Astrocyte of the spinal cord (primary cell): ENCODE measurements around the gene PHTF1.

ENCODE experiments used
- DNase-seq: peaks from one replicate; pipeline ENCODE4 v3.0.0; 2011; ENCODE audit warnings: low read depth, low spot score
- H3K4me3 ChIP-seq: 2 replicates; pipeline ENCODE4 v1.5.1; 2011; ENCODE audit warnings: low read depth, mild to moderate bottlenecking, low read length, moderate library complexity
- in situ Hi-C: cut with HindIII; loops from 2 replicates; pipeline ENCODE4 v1.10.0; 2017; ENCODE audit warnings: low sequenced_read_pairs
- TF ChIP-seq, protein P1 (sequence below): IDR thresholded peaks from 2 replicates; pipeline ENCODE4 v1.5.1; 2012; ENCODE audit warnings: low read depth, mild to moderate bottlenecking, low read length, inconsistent platforms

Gene PHTF1

GRCh38 chr1:113674591-113674990 lies 84.7 kb downstream of the PHTF1 start:
- in situ Hi-C loops = no loop called here
- TF ChIP-seq, protein P1, sequence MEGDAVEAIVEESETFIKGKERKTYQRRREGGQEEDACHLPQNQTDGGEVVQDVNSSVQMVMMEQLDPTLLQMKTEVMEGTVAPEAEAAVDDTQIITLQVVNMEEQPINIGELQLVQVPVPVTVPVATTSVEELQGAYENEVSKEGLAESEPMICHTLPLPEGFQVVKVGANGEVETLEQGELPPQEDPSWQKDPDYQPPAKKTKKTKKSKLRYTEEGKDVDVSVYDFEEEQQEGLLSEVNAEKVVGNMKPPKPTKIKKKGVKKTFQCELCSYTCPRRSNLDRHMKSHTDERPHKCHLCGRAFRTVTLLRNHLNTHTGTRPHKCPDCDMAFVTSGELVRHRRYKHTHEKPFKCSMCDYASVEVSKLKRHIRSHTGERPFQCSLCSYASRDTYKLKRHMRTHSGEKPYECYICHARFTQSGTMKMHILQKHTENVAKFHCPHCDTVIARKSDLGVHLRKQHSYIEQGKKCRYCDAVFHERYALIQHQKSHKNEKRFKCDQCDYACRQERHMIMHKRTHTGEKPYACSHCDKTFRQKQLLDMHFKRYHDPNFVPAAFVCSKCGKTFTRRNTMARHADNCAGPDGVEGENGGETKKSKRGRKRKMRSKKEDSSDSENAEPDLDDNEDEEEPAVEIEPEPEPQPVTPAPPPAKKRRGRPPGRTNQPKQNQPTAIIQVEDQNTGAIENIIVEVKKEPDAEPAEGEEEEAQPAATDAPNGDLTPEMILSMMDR = no peak
- DNase-seq = no peak
- H3K4me3 ChIP-seq = no peak overlapping the region

DNA sequence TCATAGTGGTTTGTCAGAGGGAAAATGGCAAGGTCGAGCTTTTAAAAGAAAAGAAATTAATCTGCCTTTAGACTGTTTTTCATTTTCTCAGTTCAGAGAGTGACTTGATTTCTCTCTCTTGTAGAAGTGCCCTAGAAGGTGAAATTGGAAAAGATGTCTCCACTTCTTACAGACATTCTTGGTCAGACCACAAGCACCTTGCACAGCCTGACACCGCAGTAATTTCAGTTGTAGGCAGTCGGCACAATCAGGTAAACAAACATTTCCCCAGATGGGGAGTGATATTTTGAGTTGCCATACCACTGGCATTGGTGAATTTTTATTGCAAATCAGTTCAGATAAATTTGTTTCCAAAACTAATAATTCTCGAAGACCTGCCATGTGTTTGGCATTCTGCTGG lies 86.8 kb downstream of the PHTF1 start:
- no peak for DNase-seq
- in situ Hi-C loops = no loop called here
- TF ChIP-seq, protein P1 = no peak
- H3K4me3 ChIP-seq = no peak overlapping the region

- no peak overlapping the region for H3K4me3 ChIP-seq
- TF ChIP-seq, protein P1 = no peak
- in situ Hi-C loops = no loop called here
- DNase-seq = no peak
Observed at GRCh38 chr1:113670650-113671049, 88.6 kb downstream of the PHTF1 start.

GRCh38 chr1:113669988-113670387 lies 89.3 kb downstream of the PHTF1 start:
- DNase-seq = no peak

GRCh38 chr1:113666126-113666525 lies 93.2 kb downstream of the PHTF1 start:
- no peak overlapping the region for H3K4me3 ChIP-seq
- no peak for DNase-seq
- in situ Hi-C loops = no loop called here
- TF ChIP-seq, protein P1 = no peak

More at GRCh38 chr1:113669988-113670387, 89.3 kb downstream of the PHTF1 start:
- TF ChIP-seq, protein P1 = no peak
- in situ Hi-C loops = no loop called here
- no peak overlapping the region for H3K4me3 ChIP-seq

GRCh38 chr1:113665071-113665470 lies 94.2 kb downstream of the PHTF1 start:
- H3K4me3 ChIP-seq = no peak overlapping the region
- in situ Hi-C loops = no loop called here
- no peak for DNase-seq
- TF ChIP-seq, protein P1 = no peak
